ENCODE measurements around the gene BDH1. TPM values are rescaled to one million over a fixed set of nuclear protein-coding genes. Genes with fewer than 3 reads are reported as not detected.
"Not testable (repeated sequence)": the region's sequence is repeated elsewhere in the genome, so short reads cannot be mapped to it uniquely, and the experiment has no call there.

Gene BDH1
- total and polyA plus RNA-seq, 2 donors = 6.9 to 13.7 TPM

DNA sequence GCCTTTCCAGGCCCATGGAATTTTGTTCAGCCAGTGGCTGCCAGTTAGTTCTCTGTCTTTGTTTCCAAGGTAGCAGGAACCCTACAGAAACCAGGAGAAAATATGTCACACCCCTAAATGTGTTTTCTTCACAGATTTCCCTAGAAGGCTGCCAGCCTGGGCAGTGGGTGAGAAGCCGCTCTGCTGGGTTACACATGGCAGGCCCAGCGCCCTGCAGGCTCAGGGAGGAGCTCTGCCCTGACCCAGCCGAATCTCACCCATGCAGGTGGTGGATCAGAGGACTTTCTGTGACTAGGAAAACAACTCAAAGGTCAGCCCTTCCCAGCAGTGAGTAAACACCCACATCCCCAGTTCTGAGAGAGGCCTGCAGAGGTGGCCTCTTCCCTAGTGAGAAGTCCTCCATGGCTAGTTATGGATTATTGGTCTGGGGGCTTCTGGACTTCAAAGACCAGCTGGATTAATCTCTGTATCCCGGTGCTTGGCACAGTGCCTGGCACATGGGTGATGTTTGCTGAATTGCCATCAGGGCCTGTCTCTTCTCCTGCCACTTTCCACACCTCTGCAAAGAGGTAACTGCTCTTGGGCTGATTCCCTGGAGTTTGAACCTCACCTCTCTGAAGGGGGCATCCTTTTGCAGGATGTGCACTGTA, 34.7 kb upstream of the BDH1 start:
- DNase-seq (ENCODE audit: extremely low spot score) = no peak
- WGBS = 70% methylated on average over 4 of the region's 4 CpGs

DNA sequence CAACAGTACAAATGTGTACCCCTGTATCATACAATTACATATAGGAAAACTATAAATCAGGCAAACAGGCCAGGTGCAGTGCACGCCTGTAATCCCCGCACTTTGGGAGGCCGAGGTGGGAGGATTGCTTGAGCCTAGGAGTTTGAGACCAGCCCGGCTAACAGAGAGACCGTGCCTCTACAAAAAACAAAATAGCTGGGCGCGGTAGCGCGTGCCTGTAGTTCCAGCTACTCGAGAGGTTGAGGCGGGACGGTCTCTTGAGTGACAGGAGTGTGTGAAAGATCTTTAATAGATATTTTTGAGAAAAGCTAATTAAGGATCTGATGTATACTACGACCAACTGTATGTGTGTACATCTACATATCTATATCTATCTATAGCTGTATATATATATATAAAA, 33.8 kb upstream of the BDH1 start:
- Histone ChIP-seq H3K27ac (ENCODE audit: low read depth) (no peak overlapping the region), H3K4me1 (ENCODE audit: insufficient read depth) (no peaks in the 10 kb centered on the region), H3K36me3 (ENCODE audit: insufficient read depth) (no peaks in the 10 kb centered on the region), H3K4me3 (ENCODE audit: low read depth, low read length) (no peak overlapping the region)
- WGBS = 92% methylated on average over 13 of the region's 13 CpGs
- no peak for DNase-seq (ENCODE audit: extremely low spot score)

More for the DNA sequence above, 34.7 kb upstream of the BDH1 start:
- H3K36me3 ChIP-seq (ENCODE audit: insufficient read depth) = no peaks in the 10 kb centered on the region
- H3K27ac ChIP-seq (ENCODE audit: low read depth) = no peak overlapping the region
- H3K4me3 ChIP-seq (ENCODE audit: low read depth, low read length) = no peak overlapping the region
- H3K4me1 ChIP-seq (ENCODE audit: insufficient read depth) = no peaks in the 10 kb centered on the region

DNA sequence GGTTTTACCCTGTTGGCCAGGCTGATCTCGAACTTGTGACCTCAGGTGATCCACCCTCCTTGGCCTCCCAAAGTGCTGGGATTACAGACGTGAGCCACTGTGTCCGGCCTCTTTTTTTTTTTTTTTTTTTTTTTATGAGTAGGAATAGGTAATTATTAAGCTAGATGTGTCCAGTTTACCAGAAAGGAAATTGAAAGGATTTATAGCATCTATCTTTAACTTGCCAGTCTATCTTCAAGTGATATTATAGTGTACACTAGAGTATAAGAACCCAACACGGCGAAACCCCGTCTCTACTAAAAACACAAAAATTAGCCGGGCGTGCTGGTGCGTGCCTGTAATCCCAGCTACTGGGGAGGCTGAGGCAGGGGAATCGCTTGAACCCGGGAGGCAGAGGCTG, 31.0 kb upstream of the BDH1 start:
- not testable (repeated sequence) for H3K4me1 ChIP-seq (ENCODE audit: insufficient read depth); H3K4me3 ChIP-seq (ENCODE audit: low read depth, low read length); H3K36me3 ChIP-seq (ENCODE audit: insufficient read depth); H3K27ac ChIP-seq (ENCODE audit: low read depth); DNase-seq (ENCODE audit: extremely low spot score)
- WGBS = 84% methylated on average over 11 of the region's 11 CpGs

DNA sequence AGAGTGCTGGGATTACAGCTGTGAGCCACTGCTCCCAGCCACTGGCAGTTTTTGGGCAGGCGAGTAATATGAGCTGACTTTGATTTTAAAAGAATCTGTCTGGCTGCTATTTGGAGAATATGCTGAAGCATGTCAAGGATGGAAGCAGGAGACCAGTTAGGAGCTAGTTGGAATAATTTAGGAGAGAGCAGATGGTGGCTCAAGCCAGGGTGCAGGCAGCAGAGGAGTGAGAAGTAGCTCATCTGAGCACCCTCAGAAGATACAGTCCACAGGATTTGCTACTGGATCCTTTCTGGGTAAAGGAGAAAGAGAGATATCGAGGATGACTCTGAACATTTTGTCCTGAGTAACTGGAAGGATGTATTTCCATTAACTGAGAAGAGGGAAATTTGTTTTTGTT, 30.4 kb upstream of the BDH1 start:
- Histone ChIP-seq H3K36me3 (ENCODE audit: insufficient read depth) (no peaks in the 10 kb centered on the region), H3K27ac (ENCODE audit: low read depth) (no peak overlapping the region), H3K4me3 (ENCODE audit: low read depth, low read length) (no peak overlapping the region), H3K4me1 (ENCODE audit: insufficient read depth) (no peaks in the 10 kb centered on the region)
- 92% methylated on average over 2 of the region's 2 CpGs for WGBS
- no peak for DNase-seq (ENCODE audit: extremely low spot score)

DNA sequence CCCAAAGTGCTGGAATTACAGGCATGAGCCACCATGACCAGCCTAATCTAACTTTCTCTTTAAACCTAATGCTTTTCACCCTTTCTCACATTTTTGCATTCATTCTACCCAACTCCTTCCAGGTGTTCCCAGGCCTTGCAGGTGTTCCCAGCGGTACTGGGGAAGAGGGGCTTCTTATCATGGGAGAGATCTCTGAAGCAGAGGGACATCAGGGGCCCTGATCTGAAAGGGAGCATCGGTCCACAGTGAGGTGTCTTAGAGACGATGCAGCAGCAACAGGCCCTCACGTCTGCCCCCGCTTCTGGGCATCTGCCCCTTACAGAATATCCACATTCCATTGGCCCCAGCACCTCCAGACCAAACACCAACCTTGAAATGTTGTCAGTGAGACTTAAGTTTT, 29.0 kb upstream of the BDH1 start:
- Histone ChIP-seq H3K36me3 (ENCODE audit: insufficient read depth) (no peaks in the 10 kb centered on the region), H3K27ac (ENCODE audit: low read depth) (no peak overlapping the region), H3K4me3 (ENCODE audit: low read depth, low read length) (no peak overlapping the region), H3K4me1 (ENCODE audit: insufficient read depth) (no peaks in the 10 kb centered on the region)
- DNase-seq (ENCODE audit: extremely low spot score) = no peak
- WGBS = 93% methylated on average over 5 of the region's 5 CpGs

DNA sequence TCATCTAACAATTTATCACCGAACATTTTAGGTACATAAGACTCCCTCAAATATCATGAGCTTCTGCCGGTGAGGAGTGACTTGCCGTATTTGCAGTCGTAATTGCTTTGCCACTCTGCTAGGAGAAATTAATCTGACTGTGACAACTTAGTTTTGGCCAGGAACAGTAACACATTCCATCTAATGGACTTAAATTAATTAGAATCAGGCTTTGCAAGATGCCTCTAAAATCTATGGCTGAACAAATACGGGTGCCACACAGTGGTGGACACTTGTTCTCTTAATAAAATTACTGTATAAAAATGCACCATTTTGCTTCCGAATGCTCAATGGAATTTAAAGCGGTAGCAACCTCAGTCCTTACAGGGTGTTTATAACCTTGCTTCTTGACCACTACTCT, 27.6 kb upstream of the BDH1 start:
- no peak for DNase-seq (ENCODE audit: extremely low spot score)
- WGBS = 88% methylated on average over 7 of the region's 7 CpGs
- no peaks in the 10 kb centered on the region for H3K36me3 ChIP-seq (ENCODE audit: insufficient read depth)
- H3K4me3 ChIP-seq (ENCODE audit: low read depth, low read length) = no peak overlapping the region
- no peak overlapping the region for H3K27ac ChIP-seq (ENCODE audit: low read depth)
- no peaks in the 10 kb centered on the region for H3K4me1 ChIP-seq (ENCODE audit: insufficient read depth)

DNA sequence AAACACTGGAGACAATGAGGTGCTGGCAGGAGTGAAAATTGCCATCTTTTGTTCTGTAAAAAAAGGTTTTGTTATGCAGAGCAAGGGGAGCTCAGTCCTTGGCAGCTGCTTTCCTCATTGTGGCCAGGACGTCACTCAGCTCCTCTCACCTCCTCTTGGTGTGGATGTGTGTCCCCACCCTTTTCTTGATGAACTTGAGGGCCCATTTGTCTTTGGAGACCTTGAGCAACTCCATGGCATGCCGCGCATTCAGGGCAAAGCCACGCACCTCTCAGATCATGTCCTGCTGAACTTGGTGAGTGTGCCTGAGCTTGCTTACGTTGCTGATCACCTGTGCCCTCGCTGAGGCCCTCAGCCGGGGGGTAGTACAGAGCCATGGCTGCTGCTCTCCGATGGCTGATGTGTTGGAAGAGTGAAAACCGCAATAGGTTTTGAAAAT, 24.5 kb upstream of the BDH1 start:
- H3K4me1 ChIP-seq (ENCODE audit: insufficient read depth) = no peaks in the 10 kb centered on the region
- 79% methylated on average over 9 of the region's 9 CpGs for WGBS
- no peaks in the 10 kb centered on the region for H3K36me3 ChIP-seq (ENCODE audit: insufficient read depth)
- no peak overlapping the region for H3K4me3 ChIP-seq (ENCODE audit: low read depth, low read length)
- no peak for DNase-seq (ENCODE audit: extremely low spot score)
- H3K27ac ChIP-seq (ENCODE audit: low read depth) = no peak overlapping the region

DNA sequence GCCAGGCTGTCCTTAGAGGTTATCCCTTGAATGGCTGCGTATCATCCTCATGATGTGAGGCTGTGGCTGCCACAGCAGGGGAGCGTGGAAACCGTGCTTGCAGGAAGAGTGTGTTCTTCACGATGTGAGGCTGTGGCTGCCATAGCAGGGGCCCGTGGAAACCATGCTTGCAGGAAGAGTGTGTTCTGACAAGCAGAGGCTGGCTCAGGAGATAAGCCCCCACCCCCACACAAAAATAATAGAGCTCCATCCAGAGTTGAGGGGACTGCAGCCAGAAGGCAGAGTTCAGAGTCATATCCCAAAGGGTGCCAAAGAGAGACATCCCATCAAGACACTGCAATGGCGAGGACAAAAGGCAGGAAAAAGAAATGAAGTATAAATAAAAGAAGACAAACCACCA, 22.6 kb upstream of the BDH1 start:
- H3K27ac ChIP-seq (ENCODE audit: low read depth) = no peak overlapping the region
- 86% methylated on average over 6 of the region's 6 CpGs for WGBS
- no peak overlapping the region for H3K4me3 ChIP-seq (ENCODE audit: low read depth, low read length)
- no peaks in the 10 kb centered on the region for H3K36me3 ChIP-seq (ENCODE audit: insufficient read depth)
- no peak for DNase-seq (ENCODE audit: extremely low spot score)
- no peaks in the 10 kb centered on the region for H3K4me1 ChIP-seq (ENCODE audit: insufficient read depth)

DNA sequence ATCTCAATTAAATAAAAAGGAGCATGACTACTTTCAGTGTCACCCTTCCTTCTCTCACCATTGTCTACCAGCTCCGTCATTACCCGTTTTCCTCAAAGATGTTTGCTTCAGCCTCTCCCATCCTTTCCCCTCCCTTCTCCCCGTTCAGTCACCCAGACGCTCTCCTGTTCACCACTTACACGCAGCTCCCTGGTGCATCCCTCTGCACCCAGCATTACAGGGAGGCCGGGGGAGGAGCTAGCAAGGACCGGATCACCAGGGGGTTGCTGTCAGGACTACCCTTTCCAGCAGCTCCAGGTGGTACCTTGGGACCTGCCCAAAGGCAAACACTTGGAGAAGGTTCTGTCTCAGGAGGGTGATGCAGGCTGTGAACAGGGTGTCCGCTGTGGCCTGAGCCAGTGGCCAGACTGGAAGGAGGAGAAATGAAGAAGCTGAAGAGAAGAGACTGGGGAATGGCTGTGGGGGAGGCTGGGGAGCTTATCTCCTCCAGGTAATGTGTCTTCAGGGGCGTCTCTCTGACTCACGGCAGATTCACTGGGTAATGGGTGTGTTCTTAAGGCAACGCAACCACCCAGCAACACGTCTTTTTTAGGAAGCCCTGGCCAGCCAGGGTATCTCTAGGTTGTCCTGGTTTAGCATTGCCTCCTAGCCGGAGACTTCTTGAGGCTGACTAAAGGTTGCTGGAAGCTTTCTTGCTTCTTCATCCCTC, 21.8 kb upstream of the BDH1 start:
- H3K4me1 ChIP-seq (ENCODE audit: insufficient read depth) = no peaks in the 10 kb centered on the region
- no peak for DNase-seq (ENCODE audit: extremely low spot score)
- no peak overlapping the region for H3K27ac ChIP-seq (ENCODE audit: low read depth)
- H3K36me3 ChIP-seq (ENCODE audit: insufficient read depth) = no peaks in the 10 kb centered on the region
- no peak overlapping the region for H3K4me3 ChIP-seq (ENCODE audit: low read depth, low read length)
- WGBS = 90% methylated on average over 13 of the region's 13 CpGs

DNA sequence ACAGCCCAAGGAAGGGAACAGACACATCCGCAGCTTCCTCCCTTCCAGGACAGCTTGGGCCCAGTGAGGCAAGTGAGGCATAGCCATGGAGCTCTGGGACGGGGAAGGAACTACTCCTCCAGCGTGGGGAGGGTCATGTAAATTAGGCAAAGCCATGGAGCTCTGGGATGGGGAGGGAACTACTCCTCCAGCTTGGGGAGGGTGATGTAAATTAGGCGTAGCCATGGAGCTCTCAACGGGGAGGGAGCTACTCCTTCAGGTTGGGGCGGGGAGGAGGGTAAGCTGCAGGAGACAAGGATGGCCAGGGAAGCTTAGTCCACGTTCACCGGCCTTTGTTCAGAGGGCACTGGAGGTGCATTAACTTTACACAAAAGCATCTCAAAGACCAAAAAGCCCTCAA, 21.1 kb upstream of the BDH1 start:
- no peaks in the 10 kb centered on the region for H3K4me1 ChIP-seq (ENCODE audit: insufficient read depth)
- H3K4me3 ChIP-seq (ENCODE audit: low read depth, low read length) = no peak overlapping the region
- H3K36me3 ChIP-seq (ENCODE audit: insufficient read depth) = no peaks in the 10 kb centered on the region
- no peak for DNase-seq (ENCODE audit: extremely low spot score)
- WGBS = 85% methylated on average over 8 of the region's 8 CpGs
- H3K27ac ChIP-seq (ENCODE audit: low read depth) = no peak overlapping the region

DNA sequence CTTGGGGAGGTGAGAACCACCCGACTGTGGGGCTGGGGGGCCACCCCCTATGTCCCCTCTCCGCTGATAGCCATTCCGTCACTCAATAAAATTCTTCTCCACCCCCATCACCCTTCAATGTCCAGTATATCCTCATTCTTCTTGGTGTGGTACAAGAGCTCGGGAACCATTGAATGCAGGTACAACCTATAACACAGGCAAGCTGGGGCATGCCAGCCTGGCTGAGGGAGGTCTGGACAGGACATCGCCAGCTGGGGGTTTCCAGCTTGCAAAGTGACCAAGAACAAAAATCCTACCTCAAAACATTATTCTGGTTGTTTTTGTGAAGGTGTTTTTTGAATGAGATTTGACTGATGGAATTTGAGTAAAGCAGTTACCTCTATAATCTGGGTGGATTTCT, 19.6 kb upstream of the BDH1 start:
- no peak for DNase-seq (ENCODE audit: extremely low spot score)
- Histone ChIP-seq H3K27ac (ENCODE audit: low read depth) (no peak overlapping the region), H3K36me3 (ENCODE audit: insufficient read depth) (no peaks in the 10 kb centered on the region), H3K4me3 (ENCODE audit: low read depth, low read length) (no peak overlapping the region), H3K4me1 (ENCODE audit: insufficient read depth) (no peaks in the 10 kb centered on the region)
- 79% methylated on average over 5 of the region's 5 CpGs for WGBS

DNA sequence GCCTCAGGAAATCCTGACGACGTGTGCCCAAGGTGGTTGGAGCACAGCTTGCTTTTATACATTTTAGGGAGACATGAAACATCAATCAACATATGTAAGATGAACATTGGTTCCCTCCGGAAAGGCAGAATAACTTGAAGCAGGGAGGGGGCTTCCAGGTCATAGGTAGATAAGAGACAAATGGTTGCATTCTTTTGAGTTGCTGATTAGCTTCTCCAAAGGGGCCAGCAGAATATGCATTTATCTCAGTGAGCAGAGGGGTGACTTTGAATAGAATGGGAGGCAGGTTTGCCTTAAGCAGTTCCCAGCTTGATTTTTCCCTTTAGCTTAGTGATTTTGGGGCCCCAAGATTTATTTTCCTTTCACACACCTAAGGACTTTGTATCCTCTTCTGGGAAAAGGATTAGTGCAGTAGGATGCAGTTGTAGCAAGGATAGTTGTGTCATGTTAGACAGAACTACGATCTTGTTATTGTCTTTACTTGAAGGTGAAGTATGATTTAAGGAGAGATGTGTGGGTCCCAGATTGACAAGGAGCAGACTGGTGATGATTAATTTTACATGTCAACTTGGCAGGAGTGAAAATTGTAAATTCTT, 18.7 kb upstream of the BDH1 start:
- not testable (repeated sequence) for H3K4me1 ChIP-seq (ENCODE audit: insufficient read depth); H3K4me3 ChIP-seq (ENCODE audit: low read depth, low read length); H3K27ac ChIP-seq (ENCODE audit: low read depth); DNase-seq (ENCODE audit: extremely low spot score); H3K36me3 ChIP-seq (ENCODE audit: insufficient read depth)
- WGBS = 24% methylated on average over 4 of the region's 4 CpGs

DNA sequence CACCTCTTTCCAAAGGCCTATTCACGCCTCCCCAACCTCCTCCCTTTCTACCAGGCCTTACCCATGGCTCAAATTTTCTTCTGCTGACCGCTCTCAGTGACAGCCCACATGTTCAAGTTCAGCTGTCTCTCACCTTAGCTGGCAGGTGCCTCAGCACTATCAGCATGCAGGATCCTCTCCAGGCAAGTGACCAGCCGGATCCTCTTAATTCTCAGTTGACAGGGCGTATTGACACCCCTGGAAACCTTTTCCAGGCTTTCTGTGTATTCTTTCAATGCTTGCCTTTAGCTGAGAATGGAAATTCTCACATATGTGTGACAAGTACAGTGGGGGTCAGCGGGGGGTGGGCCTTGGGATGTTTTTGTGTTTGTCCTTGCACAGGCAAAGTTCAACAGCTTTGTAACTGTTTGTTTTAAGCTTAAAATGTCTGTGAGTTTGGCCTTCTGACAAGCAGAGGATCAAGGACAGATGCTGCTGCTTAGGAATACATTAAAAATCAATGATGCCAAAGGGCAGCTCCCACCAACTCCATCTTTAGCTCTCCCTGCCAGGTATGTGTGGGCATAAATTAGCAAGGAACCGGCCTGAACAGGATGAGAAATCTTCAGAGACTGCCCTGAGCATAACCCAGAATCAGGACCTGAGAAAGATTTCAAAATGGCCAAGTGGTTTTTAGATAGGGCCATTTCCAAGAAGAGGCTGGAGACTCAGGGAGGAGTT, 17.4 kb upstream of the BDH1 start:
- H3K4me1 ChIP-seq (ENCODE audit: insufficient read depth) = no peaks in the 10 kb centered on the region
- H3K4me3 ChIP-seq (ENCODE audit: low read depth, low read length) = no peak overlapping the region
- no peaks in the 10 kb centered on the region for H3K36me3 ChIP-seq (ENCODE audit: insufficient read depth)
- H3K27ac ChIP-seq (ENCODE audit: low read depth) = no peak overlapping the region
- WGBS = 63% methylated on average over 6 of the region's 6 CpGs
- no peak for DNase-seq (ENCODE audit: extremely low spot score)

DNA sequence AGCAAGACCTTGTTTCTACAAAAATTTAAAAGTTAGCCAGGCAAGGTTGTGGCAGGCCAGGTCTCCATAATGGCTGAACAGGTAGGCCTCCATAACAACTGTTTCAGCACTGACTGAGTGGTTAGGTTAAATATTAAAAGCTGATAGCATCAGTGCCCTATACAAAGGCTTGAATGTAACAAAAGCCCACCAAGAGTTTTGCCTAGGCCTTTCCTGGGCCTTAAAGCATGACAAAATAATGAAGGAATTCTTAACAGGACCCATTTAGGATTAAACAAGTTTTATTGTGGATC, 16.1 kb upstream of the BDH1 start:
- DNase-seq (ENCODE audit: extremely low spot score); H3K27ac ChIP-seq (ENCODE audit: low read depth); H3K4me3 ChIP-seq (ENCODE audit: low read depth, low read length); H3K36me3 ChIP-seq (ENCODE audit: insufficient read depth); H3K4me1 ChIP-seq (ENCODE audit: insufficient read depth): not testable (repeated sequence)

All from urinary bladder (tissue), 4 donors.